CD4-positive, alpha-beta T cell treated with Interleukin-6 for 4 hours (primary cell): ENCODE measurements around the gene GTF2I.
"Not testable (repeated sequence)": the region's sequence is repeated elsewhere in the genome, so short reads cannot be mapped to it uniquely, and the experiment has no call there.

ENCODE experiments used
- DNase-seq: peaks from one replicate; pipeline ENCODE4 v3.0.0-alpha.2; 2020; ENCODE audit warnings: mixed read lengths

Gene GTF2I

GRCh38 chr7:74781746-74782145, 124.2 kb downstream of the GTF2I start:
- not testable (repeated sequence) for DNase-seq

- DNase-seq: not testable (repeated sequence)
Observed at GRCh38 chr7:74783595-74783994, 126.1 kb downstream of the GTF2I start.

- DNase-seq: peak; percentile 94
Observed at GRCh38 chr7:74788369-74789150, 131.0 kb downstream of the GTF2I start.

GRCh38 chr7:74789200-74789736, 131.8 kb downstream of the GTF2I start:
- not testable (repeated sequence) for DNase-seq

DNA sequence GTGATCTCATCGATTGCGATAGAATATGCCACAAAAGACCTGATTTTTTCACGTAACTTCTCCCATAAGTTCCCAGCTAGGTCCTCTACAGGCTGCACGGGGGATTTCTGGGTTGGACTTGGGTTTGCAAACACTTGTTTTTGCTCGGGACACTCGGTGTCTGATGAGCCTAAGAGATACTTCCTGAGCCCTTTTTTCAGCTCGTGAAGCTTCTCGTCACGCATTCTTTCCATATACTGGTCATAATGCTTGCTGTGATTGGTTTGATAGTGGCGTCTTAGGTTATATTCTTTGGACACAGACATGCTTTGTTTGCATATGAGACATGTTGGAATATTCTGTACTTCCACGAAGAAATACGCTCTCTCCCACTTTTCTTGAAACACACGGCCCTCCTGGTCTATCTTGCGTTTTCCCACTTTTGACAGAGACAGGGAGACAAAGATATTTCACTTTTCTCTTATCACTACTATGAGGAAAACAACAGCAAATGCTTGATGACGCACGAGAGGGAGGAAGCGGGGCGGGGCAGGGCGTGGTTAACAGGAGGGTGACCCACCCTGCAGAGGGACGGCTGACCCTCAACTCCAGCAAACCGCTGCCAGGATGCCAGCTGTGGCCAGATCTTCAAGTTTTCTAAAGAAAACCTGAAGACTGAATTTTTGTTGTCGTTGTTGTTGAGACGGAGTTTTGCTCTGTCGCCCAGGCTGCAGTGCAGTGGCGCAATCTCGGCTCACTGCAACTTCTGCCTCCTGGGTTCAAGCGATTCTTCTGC, 140.5 kb downstream of the GTF2I start:
- not testable (repeated sequence) for DNase-seq

DNA sequence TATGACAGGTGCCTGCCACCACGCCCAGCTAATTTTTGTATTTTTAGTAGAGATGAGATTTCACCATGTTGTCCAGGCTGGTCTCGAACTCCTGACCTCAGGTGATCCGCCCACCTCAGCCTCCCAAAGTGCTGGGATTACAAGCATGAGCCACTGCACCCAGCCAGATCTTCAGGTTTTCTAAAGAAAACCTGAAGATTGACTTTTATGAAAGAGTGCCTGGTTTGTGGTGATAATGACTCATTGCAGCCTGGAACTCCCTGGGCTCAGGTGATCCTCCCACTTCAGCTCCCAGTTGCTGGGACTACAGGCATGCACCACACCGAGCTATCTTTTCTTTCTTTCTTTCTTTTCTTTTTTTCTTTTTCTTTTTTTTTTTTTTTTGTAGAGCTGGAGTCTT, 141.1 kb downstream of the GTF2I start:
- not testable (repeated sequence) for DNase-seq
